GM19438 (cell line): ENCODE results near the gene IRF4.

Experiments used
- ATAC-seq: cut with Tn5 transposase; IDR thresholded peaks from one replicate; pipeline ENCODE4 v1.9.1; 2021; ENCODE audit warnings: low read depth; ENCODE audit not compliant: unreplicated experiment

Gene IRF4

GRCh38 chr6:436308-437036, 44.9 kb downstream of the IRF4 start:
- no peak for ATAC-seq

- no peak for ATAC-seq
These were observed 45.5 kb downstream of the IRF4 start for GRCh38 chr6:437037-437392.

- no peak for ATAC-seq
These were observed 47.1 kb downstream of the IRF4 start for GRCh38 chr6:438634-439170.

GRCh38 chr6:439641-440167, 48.2 kb downstream of the IRF4 start:
- no peak for ATAC-seq

DNA sequence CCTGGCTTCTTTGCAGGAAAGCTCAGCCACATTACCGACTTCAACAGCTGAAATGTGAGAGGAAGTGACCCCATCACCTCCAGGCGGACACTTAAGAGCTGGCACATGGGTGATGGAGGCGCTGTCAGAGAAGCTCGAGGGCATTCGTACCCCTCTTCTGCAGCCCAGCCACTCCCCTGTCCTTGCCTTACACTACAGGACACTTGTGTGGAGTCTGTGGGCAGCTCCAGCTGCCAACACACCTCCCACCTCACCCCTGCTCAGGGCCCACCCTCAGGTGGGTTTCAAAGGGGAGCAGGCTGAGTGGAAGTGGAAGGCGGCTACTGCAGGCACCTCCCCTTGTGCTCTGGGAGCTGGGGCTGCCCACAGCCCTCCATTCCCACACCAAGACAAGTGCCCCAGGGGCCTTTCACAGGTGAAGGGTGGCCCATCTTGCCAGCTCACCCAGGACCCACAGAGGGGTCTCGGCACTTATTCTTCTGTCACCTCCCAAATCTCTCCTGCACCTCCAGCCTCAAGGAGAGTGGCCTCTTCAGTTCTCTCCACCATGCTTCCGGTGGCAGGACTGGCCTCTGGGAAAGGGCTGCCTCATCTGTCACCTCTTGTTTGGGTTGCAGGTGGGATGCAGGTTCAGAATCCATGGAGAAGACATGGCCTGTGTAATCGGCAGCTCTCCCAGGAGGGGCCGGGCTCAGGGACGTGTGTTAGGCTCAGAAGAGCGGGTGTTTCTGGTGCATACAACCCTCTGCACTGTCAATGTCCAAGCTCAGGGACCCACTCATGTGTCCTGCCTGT, 49.8 kb downstream of the IRF4 start:
- no peak for ATAC-seq

- ATAC-seq, result no peak
These were observed 52.1 kb downstream of the IRF4 start for GRCh38 chr6:443621-444159.

- no peak for ATAC-seq
These were observed 53.2 kb downstream of the IRF4 start for GRCh38 chr6:444653-445275.

DNA sequence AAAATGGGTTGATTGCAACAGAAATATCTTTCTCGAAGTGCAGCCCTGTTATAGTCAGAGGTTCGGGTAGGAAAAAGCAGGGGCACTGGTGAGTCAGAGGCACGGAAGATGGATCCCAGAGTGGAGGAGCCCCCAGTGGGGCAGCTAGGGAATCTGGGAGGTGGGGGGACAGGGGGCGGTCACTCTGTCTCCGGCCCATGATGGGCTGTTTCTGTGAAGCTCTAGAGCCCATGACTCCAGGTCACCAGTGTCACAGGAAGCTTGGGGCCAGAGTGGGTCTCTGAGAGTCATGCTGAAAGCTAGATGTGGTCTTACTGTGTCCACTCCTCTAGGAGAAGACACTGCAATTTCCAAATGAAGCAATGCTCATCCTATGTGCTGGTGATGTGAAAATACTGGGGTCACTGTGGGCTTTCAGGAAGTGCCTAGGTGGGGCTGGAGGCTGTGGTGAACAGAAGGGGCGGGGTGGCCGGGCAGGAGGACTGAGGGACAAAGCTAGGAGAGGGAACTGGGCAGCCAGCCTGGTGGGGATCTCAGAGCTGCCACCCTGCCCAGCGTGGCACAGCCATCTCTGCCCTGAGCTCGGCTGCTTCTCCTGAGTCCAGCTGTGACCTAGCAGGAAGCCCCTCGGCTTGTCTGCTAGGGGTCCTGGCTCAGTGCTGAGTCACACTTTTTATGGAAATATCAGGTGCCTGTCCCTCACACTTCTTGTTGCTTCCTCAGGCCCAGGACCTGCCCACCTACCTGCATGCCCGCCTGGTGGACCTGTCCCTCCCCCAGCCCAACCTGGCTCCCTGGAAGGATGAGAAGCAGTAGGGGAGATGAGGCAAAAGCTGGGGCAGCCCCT, 54.2 kb downstream of the IRF4 start:
- no peak for ATAC-seq

DNA sequence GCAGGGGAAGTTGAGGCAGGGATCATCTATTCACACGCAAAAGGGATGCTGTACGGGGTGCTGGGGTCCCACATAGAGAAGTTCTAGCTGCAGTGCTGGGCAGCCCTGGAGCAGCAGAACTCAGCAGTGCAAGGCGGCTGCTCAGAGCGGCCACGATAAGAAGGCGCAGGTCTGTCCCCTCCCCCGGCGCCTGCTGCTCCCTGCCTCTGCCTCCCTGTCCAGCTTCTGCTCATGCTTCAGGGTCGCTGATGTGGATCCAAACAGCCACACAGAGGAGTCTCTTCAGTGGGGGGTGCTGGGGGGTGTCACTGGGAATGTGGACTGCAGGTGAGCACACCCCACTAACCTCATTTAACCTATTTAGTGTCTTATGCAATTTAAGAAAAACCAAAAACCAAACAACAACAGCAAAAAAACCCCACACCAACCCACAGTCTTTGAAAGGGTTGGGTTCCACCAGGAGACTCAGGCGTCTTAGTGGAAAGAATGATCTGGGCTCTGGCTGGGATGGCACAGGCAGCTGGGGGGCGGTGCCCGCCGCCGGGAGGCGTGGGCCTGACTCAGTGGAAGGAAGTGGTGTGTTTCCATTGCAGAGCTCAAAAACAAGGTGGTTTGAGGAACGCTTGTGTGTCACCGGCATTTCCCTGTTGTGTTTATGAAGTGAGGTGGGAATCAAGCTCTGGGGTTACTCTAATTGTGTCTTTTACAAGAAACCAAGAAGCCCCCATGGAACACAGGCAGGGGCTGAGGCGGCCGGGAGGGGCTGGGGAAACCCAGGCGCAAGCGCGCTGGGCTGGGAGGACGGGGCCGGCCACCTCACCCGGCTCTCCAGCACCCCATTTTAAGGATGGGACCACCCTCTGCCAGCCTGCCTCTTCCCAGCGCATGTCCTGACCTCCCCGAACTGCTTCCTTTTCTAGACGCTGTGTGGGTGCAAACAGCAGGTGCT, 55.1 kb downstream of the IRF4 start:
- ATAC-seq, result no peak

GRCh38 chr6:447381-448165, 56.0 kb downstream of the IRF4 start:
- ATAC-seq, result no peak

- ATAC-seq, result no peak
These were observed 56.9 kb downstream of the IRF4 start for GRCh38 chr6:448296-449056.

- no peak for ATAC-seq
These were observed 57.5 kb downstream of the IRF4 start for GRCh38 chr6:449057-449430.

DNA sequence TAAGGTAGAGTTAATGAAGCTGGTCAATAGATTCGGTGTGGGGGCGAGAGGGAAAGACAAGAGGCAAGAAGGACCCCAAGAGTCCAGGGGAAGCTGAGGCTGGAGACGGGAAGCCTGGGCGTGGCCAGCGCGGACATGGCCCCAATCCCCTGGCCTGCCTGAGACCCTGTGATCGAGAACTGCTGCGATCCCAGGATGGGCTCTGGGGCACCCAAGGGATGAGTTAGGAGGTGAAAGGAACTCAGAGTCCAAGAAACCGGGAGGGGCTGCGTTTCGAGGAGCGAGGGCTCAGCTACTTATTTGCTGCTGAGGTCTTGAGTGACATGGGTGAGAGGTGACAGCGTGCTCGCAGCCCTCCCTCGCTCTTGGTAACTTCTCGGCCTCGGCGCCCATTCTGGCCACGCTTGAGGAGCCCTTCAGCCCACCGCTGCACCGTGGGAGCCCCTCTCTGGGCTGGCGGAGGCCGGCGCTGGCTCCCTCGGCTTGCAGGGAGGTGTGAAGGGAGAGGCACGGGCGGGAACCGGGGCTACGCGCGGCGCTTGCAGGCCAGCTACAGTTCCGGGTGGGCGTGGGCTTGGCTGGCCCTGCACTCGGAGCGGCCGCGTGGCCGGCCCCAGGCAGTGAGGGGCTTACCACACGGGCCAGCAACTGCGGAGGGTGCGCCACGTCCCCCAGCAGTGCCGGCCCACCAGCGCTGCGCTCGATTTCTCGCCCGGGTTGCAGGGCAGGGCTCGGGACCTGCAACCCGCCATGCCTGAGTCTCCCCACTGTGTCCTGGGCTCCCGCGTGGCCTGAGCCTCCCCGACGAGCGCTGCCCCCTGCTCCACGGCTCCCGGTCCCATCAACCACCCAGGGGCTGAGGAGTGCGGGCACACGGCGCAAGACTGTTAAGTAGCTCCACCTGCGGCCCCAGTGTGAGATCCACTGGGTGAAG, 58.2 kb downstream of the IRF4 start:
- no peak for ATAC-seq

GRCh38 chr6:451336-451735, 59.8 kb downstream of the IRF4 start:
- ATAC-seq, result no peak

- no peak for ATAC-seq
These were observed 60.3 kb downstream of the IRF4 start for GRCh38 chr6:451847-452246.

DNA sequence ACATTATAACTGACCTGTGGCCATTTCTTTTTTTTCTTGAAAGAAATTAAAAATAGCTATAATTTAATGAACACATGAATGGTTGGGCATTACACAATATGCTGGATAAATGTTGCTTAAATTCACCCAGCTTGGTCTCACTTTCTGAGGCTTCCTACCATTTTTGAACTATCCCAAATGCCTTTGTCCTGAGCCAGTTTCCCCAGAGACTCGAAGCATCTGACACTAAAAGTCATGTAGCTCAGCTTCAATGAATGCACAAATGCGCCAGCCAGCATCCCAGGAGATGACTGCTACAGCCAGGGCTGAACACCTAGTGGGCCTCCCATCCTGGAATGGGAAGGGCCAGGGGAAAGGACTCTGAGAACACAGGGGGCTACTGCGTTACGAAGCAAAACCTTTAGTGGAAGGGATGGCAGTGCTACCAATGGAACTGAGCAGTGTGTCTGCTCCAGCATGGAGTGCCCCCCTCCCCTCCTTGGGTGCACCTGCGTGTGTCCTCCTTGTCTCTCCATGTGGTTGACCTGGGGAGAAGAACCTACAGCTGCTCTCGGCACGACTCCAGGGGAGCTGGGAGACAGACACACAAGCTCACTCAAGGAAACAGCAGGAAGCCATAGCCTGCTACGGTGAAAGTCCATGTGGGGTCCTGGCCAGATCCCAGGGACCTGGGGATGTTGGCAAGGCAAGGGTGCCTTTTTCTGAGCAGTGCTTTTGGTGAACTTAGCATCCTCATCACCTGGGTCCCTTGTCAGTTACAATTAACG, 60.9 kb downstream of the IRF4 start:
- ATAC-seq, result no peak
